Neural progenitor cell (in vitro differentiated cells): ENCODE measurements around the gene RHOXF2B.
"Not testable (repeated sequence)": the region's sequence is repeated elsewhere in the genome, so short reads cannot be mapped to it uniquely, and the experiment has no call there.

ENCODE experiments used
- EZH2 ChIP-seq: fragments of 200-600 bp; sonication (generic); IDR thresholded peaks from 2 replicates; pipeline ENCODE4 v1.6.1; 2017; ENCODE audit warnings: antibody characterized with exemption, mild to moderate bottlenecking, moderate library complexity
- TF ChIP-seq, protein P1 (sequence below): fragments of 200-600 bp; sonication (generic); IDR thresholded peaks from 2 replicates; pipeline ENCODE4 v1.5.1; 2017; ENCODE audit warnings: antibody characterized with exemption, mild to moderate bottlenecking

DNA sequence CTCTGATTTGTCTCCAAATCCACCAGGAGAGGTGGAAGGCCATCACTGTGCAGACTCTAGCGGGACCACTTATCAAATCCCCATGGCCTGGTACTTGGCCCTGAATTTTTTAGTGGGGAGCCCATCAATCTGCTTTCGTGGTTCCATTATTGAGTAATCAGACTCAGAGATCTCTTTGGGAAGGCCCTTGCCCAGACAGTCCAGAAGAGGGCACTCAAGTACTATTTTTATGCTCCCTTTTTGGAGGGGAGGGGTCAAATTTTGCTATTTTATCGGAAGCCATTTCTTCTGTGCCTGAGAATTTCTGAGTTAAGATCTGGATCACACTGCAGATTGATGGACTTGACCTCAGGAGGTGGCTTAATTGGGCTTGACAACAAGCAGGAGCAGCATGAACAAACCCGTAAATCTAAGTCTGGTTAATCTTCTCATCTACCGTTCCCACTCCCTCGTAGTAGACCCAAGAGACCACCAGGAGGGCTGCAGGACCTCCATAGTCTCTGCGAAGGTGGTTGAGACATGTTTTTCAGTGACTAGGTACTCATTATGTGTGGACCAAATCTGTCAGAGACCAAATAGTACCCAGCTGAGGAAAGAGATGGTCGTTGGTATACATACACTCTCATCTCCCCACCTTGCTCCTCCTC is 38.3 kb downstream of the RHOXF2B start:
- TF ChIP-seq, protein P1, sequence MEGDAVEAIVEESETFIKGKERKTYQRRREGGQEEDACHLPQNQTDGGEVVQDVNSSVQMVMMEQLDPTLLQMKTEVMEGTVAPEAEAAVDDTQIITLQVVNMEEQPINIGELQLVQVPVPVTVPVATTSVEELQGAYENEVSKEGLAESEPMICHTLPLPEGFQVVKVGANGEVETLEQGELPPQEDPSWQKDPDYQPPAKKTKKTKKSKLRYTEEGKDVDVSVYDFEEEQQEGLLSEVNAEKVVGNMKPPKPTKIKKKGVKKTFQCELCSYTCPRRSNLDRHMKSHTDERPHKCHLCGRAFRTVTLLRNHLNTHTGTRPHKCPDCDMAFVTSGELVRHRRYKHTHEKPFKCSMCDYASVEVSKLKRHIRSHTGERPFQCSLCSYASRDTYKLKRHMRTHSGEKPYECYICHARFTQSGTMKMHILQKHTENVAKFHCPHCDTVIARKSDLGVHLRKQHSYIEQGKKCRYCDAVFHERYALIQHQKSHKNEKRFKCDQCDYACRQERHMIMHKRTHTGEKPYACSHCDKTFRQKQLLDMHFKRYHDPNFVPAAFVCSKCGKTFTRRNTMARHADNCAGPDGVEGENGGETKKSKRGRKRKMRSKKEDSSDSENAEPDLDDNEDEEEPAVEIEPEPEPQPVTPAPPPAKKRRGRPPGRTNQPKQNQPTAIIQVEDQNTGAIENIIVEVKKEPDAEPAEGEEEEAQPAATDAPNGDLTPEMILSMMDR, result not testable (repeated sequence)
- not testable (repeated sequence) for TF ChIP-seq EZH2
